Stimulated activated CD4-positive, alpha-beta T cell treated with anti-CD3 and anti-CD28 coated beads, Interleukin-4, amount 100 ng/mL, for 1 hour (primary cell): ENCODE results near the gene OR8S1.
"Not testable (repeated sequence)": the region's sequence is repeated elsewhere in the genome, so short reads cannot be mapped to it uniquely, and the experiment has no call there.

ENCODE experiments used
- DNase-seq: peaks from one replicate; pipeline ENCODE4 v3.0.0-alpha.2; 2020

OR8S1 gene

GRCh38 chr12:48525332-48525731, at the start of gene OR8S1:
Gene OR8S1 (plus strand): TSS chr12:48525632. CDS start chr12:48525632, 0 bp downstream.
- no peak for DNase-seq

- DNase-seq, result no peak
These were observed 43.2 kb upstream of the OR8S1 start, which contains the start of gene C12orf54 for GRCh38 chr12:48482198-48482597. Gene C12orf54 (plus strand): TSS chr12:48482498. CDS start chr12:48483297, 799 bp downstream.

- DNase-seq, result no peak
These were observed 42.5 kb upstream of the OR8S1 start for GRCh38 chr12:48482930-48483329.

- DNase-seq, result no peak
These were observed 39.2 kb upstream of the OR8S1 start for GRCh38 chr12:48486261-48486660.

- no peak for DNase-seq
These were observed 38.8 kb upstream of the OR8S1 start for GRCh38 chr12:48486679-48487078.

GRCh38 chr12:48489012-48489411, 36.4 kb upstream of the OR8S1 start:
- DNase-seq, result no peak

- DNase-seq, result not testable (repeated sequence)
These were observed 36.0 kb upstream of the OR8S1 start for GRCh38 chr12:48489456-48489855.

GRCh38 chr12:48500281-48500680, 25.2 kb upstream of the OR8S1 start:
- not testable (repeated sequence) for DNase-seq

GRCh38 chr12:48506836-48507235, 18.6 kb upstream of the OR8S1 start:
- DNase-seq, result not testable (repeated sequence)

GRCh38 chr12:48508987-48509386, 16.4 kb upstream of the OR8S1 start:
- no peak for DNase-seq

- DNase-seq, result no peak
These were observed 15.3 kb upstream of the OR8S1 start for GRCh38 chr12:48510111-48510510.

GRCh38 chr12:48512855-48513254, 12.6 kb upstream of the OR8S1 start:
- no peak for DNase-seq

GRCh38 chr12:48514728-48515127, 10.7 kb upstream of the OR8S1 start:
- no peak for DNase-seq

- not testable (repeated sequence) for DNase-seq
These were observed 5.1 kb upstream of the OR8S1 start for GRCh38 chr12:48520381-48520780.

- no peak for DNase-seq
These were observed 2.6 kb downstream of the OR8S1 start for GRCh38 chr12:48527891-48528670.

- DNase-seq, result no peak
These were observed 7.2 kb downstream of the OR8S1 start for GRCh38 chr12:48532601-48533000.

- no peak for DNase-seq
These were observed 11.2 kb downstream of the OR8S1 start for GRCh38 chr12:48536602-48537001.

GRCh38 chr12:48542300-48542928, 17.0 kb downstream of the OR8S1 start:
- DNase-seq, result peak; percentile 49

- no peak for DNase-seq
These were observed 20.5 kb downstream of the OR8S1 start for GRCh38 chr12:48545833-48546469.

GRCh38 chr12:48547012-48547411, 21.6 kb downstream of the OR8S1 start:
- not testable (repeated sequence) for DNase-seq

GRCh38 chr12:48551636-48552035, 26.2 kb downstream of the OR8S1 start:
- not testable (repeated sequence) for DNase-seq

- DNase-seq, result not testable (repeated sequence)
These were observed 28.4 kb downstream of the OR8S1 start for GRCh38 chr12:48553666-48554343.

- DNase-seq, result no peak
These were observed 31.2 kb downstream of the OR8S1 start for GRCh38 chr12:48556631-48557030.
